HCT116 (cell line): Measurements from ENCODE around the gene IL1B. TPM values are rescaled to one million over a fixed set of nuclear protein-coding genes. Genes with fewer than 3 reads are reported as not detected.

Experiments used
- ATAC-seq: fragments of 200-7000 bp; cut with Tn5 transposase; 2 replicates; pipeline ENCODE4 v1.9.1; 2020; ENCODE audit warnings: mild to moderate bottlenecking, moderate library complexity
- BruUV-seq: library from RNA; stranded (reverse); fragments of 400-500 nt; replicated peaks from 2 replicates; lab custom pipeline; 2021; lab: Mats Ljungman, UMichigan
- CTCF ChIA-PET: fragments of 300-600 bp; sonication (Branson Sonifier 250); formaldehyde crosslinking; loops from one replicate; lab custom pipeline; 2021; ENCODE audit warnings: antibody characterized with exemption; lab: Charles Lee
- POLR2A ChIA-PET: fragments of 300-600, 350-600 bp; sonication (Branson Sonifier 250); formaldehyde crosslinking; loops from one replicate; lab custom pipeline; 2021; ENCODE audit warnings: antibody characterized with exemption; lab: Charles Lee
- RAD21 ChIA-PET, 2 experiments: fragments of 300-600 bp; sonication (Branson Sonifier 250); formaldehyde crosslinking; loops; one replicate each; lab custom pipeline; 2023; ENCODE audit warnings: low total read pairs in 2 of 2; ENCODE audit not compliant: uncharacterized antibody in 2 of 2, unreplicated experiment in 2 of 2, low non-redundant PET in 1 of 2; lab: Charles Lee
- DNase-seq: peaks from one replicate; pipeline ENCODE4 v3.0.0-alpha.2; 2010; ENCODE audit warnings: low read depth, low spot score
- H2AFZ ChIP-seq: fragments of 200-600 bp; shearing (Covaris generic), sonication (generic); 2 replicates; pipeline ENCODE4 v1.6.1; 2017; ENCODE audit warnings: low read depth, mixed run types, mixed read lengths, antibody characterized with exemption, low read length; ENCODE audit not compliant: poor library complexity, severe bottlenecking
- H3K27ac ChIP-seq: 2 replicates; pipeline ENCODE4 v1.5.1; 2012; ENCODE audit warnings: low read depth, low read length
- H3K27me3 ChIP-seq: fragments of 200-600 bp; sonication (generic); 2 replicates; pipeline ENCODE4 v1.6.1; 2016; ENCODE audit warnings: mixed run types, low read length, mixed read lengths; ENCODE audit not compliant: insufficient read depth
- H3K36me3 ChIP-seq, 2 experiments: fragments of 200-500 bp in 1 of 2; fragments of 200-600 bp in 1 of 2; sonication (Bioruptor generic) in 1 of 2; sonication (generic) in 1 of 2; 2 replicates each; pipeline versions ENCODE4 v1.5.1 to v1.6.1; 2014 to 2016; ENCODE audit warnings: low read length in 2 of 2, inconsistent platforms in 1 of 2, mixed read lengths in 1 of 2, mixed run types in 1 of 2; ENCODE audit not compliant: insufficient read depth in 2 of 2, control insufficient read depth in 1 of 2
- H3K4me1 ChIP-seq, 2 experiments: fragments of 200-600 bp in 1 of 2; sonication (generic) in 1 of 2; 2 replicates each; pipeline versions ENCODE4 v1.5.1 to v1.6.1; 2012 to 2017; ENCODE audit warnings: low read length in 2 of 2, inconsistent platforms in 1 of 2, mild to moderate bottlenecking in 1 of 2, mixed read lengths in 1 of 2, mixed run types in 1 of 2, moderate library complexity in 1 of 2; ENCODE audit not compliant: insufficient read depth in 2 of 2, control insufficient read depth in 1 of 2
- H3K4me2 ChIP-seq: fragments of 200-600 bp; sonication (generic); 2 replicates; pipeline ENCODE4 v1.6.1; 2017; ENCODE audit warnings: mixed run types, low read length, mixed read lengths
- H3K4me3 ChIP-seq, 2 experiments: fragments of 200-600 bp in 1 of 2; sonication (generic) in 1 of 2; replicated peaks in 1 of 2; 2 replicates each; pipeline ENCODE4 v1.5.1; 2011 to 2016; ENCODE audit warnings: low read length in 2 of 2, control low read depth in 1 of 2, low read depth in 1 of 2, mild to moderate bottlenecking in 1 of 2, mixed read lengths in 1 of 2, mixed run types in 1 of 2
- H3K79me2 ChIP-seq: fragments of 200-600 bp; sonication (generic); 2 replicates; pipeline ENCODE4 v1.6.1; 2017; ENCODE audit warnings: mild to moderate bottlenecking, mixed run types, low read length, moderate library complexity, mixed read lengths; ENCODE audit not compliant: insufficient read depth
- H3K9ac ChIP-seq: fragments of 200-600 bp; sonication (generic); 2 replicates; pipeline ENCODE4 v1.6.1; 2016; ENCODE audit warnings: low read length, mixed read lengths
- H3K9me2 ChIP-seq: fragments of 200-600 bp; sonication (generic), shearing (Covaris generic); 2 replicates; pipeline ENCODE4 v1.6.1; 2017; ENCODE audit warnings: mixed run types, mild to moderate bottlenecking, moderate library complexity; ENCODE audit not compliant: insufficient read depth
- H3K9me3 ChIP-seq, 2 experiments: fragments of 200-500 bp in 1 of 2; fragments of 200-600 bp in 1 of 2; sonication (Bioruptor generic) in 1 of 2; sonication (generic) in 1 of 2; 2 replicates each; pipeline ENCODE4 v1.6.1; 2014 to 2017; ENCODE audit warnings: low read length in 2 of 2, mixed read lengths in 2 of 2, inconsistent platforms in 1 of 2, low read depth in 1 of 2, mild to moderate bottlenecking in 1 of 2, mixed run types in 1 of 2, moderate library complexity in 1 of 2; ENCODE audit not compliant: control insufficient read depth in 1 of 2, insufficient read depth in 1 of 2
- H4K20me1 ChIP-seq: fragments of 200-600 bp; sonication (generic), shearing (Covaris generic); 2 replicates; pipeline ENCODE4 v1.6.1; 2017; ENCODE audit warnings: mixed run types, mild to moderate bottlenecking, moderate library complexity; ENCODE audit not compliant: insufficient read depth
- CBX3 ChIP-seq: IDR thresholded peaks from 2 replicates; pipeline ENCODE4 v1.6.1; 2012; ENCODE audit warnings: low read depth
- CEBPB ChIP-seq: IDR thresholded peaks from 2 replicates; pipeline ENCODE4 v1.6.1; 2012; ENCODE audit warnings: low read depth
- EZH2 ChIP-seq: fragments of 200-600 bp; sonication (generic); IDR thresholded peaks from 2 replicates; pipeline ENCODE4 v1.6.1; 2017; ENCODE audit warnings: antibody characterized with exemption, mixed run types
- EZH2phosphoT487 ChIP-seq: fragments of 200-600 bp; IDR thresholded peaks from 2 replicates; pipeline ENCODE4 v1.6.1; 2018; ENCODE audit warnings: antibody characterized with exemption, borderline replicate concordance
- FOSL1 ChIP-seq: IDR thresholded peaks from 2 replicates; pipeline ENCODE4 v1.6.1; 2012; ENCODE audit warnings: low read depth
- JUND ChIP-seq: IDR thresholded peaks from 2 replicates; pipeline ENCODE4 v1.6.1; 2012
- POLR2A ChIP-seq: IDR thresholded peaks from 2 replicates; pipeline ENCODE4 v1.7.0; 2011; ENCODE audit warnings: borderline replicate concordance; ENCODE audit not compliant: insufficient read depth, insufficient read length; ENCODE audit errors: extremely low read depth
- POLR2AphosphoS5 ChIP-seq: IDR thresholded peaks from 2 replicates; pipeline ENCODE4 v1.6.1; 2011; ENCODE audit warnings: mild to moderate bottlenecking, low read depth, low read length, moderate library complexity
- REST ChIP-seq: IDR thresholded peaks from 2 replicates; pipeline ENCODE4 v1.6.1; 2012; ENCODE audit warnings: low read depth
- SIN3A ChIP-seq: IDR thresholded peaks from 2 replicates; pipeline ENCODE4 v1.6.1; 2012; ENCODE audit warnings: low read depth
- SP1 ChIP-seq: IDR thresholded peaks from 2 replicates; pipeline ENCODE4 v1.6.1; 2012; ENCODE audit warnings: low read depth
- TCF7L2 ChIP-seq: IDR thresholded peaks from 2 replicates; pipeline ENCODE4 v1.7.0; 2011; ENCODE audit warnings: borderline replicate concordance, inconsistent platforms; ENCODE audit not compliant: insufficient read depth, insufficient read length; ENCODE audit errors: extremely low read depth
- YY1 ChIP-seq: IDR thresholded peaks from 2 replicates; pipeline ENCODE4 v1.6.1; 2011; ENCODE audit warnings: low read length, low read depth, moderate library complexity, mild to moderate bottlenecking; ENCODE audit not compliant: insufficient replicate concordance; ENCODE audit errors: extremely low read depth
- ZFX ChIP-seq: fragments of 450-650 bp; IDR thresholded peaks from 2 replicates; pipeline ENCODE4 v1.6.1; 2017
- ZNF274 ChIP-seq: fragments of 200-500 bp; sonication (Bioruptor generic); IDR thresholded peaks from 2 replicates; pipeline ENCODE4 v1.6.1; 2014; ENCODE audit warnings: mild to moderate bottlenecking, low read depth, low read length, inconsistent platforms
- intact Hi-C: fragments of 100-400 bp; cut with micrococcal nuclease; formaldehyde crosslinking; loops from 2 replicates; pipeline ENCODE4 v1.10.0; 2022
- total RNA-seq: library from RNA; stranded (reverse); gene quantifications from one replicate; pipeline ENCODE4 v1.2.1, GENCODE V29; 2021; ENCODE audit not compliant: unreplicated experiment

Gene IL1B
- total RNA-seq, 1 experiment from 2014 or later = not detected

- H3K27ac ChIP-seq = no peak overlapping the region
Measured at GRCh38 chr2:112791019-112791418, 45.6 kb downstream of the IL1B start.

More at GRCh38 chr2:112791019-112791418, 45.6 kb downstream of the IL1B start:
- ChIA-PET CTCF (no interaction called here), POLR2A (no interaction called here), RAD21 (no interaction called here)
- Histone ChIP-seq H4K20me1 (no peaks in the 10 kb centered on the region), H3K27me3 (no peaks in the 10 kb centered on the region), H3K36me3 (no peaks in the 10 kb centered on the region), H3K4me1 (peaks cover 0 to 4% of the 10 kb centered on the region in 2 experiments; a peak in 1 of 4 replicates), H2AFZ (no peak overlapping the region), H3K9ac (no peak overlapping the region), H3K79me2 (no peaks in the 10 kb centered on the region), H3K4me3 (no peak overlapping the region), H3K9me2 (no peaks in the 10 kb centered on the region), H3K9me3 (no peaks in the 10 kb centered on the region), H3K4me2 (no peak overlapping the region)
- intact Hi-C loops = no loop called here
- DNase-seq (no peak), ATAC-seq (no peak)
- no TSS peak for BruUV-seq
- TF ChIP-seq EZH2 = no peak
- TF ChIP-seq ZFX = no peak
- TF ChIP-seq ZNF274 = no peak
- no peak for TF ChIP-seq TCF7L2
- no peak for TF ChIP-seq CBX3
- no peak for TF ChIP-seq CEBPB
- no peak for TF ChIP-seq EZH2phosphoT487
- TF ChIP-seq SIN3A = no peak
- TF ChIP-seq JUND = no peak
- no peak for TF ChIP-seq REST
- TF ChIP-seq SP1 = no peak
- no peak for TF ChIP-seq POLR2A
- no peak for TF ChIP-seq POLR2AphosphoS5
- no peak for TF ChIP-seq YY1
- no peak for TF ChIP-seq FOSL1
